IPS-20b (cell line): Measurements from ENCODE around the gene SIL1.
"Not testable (repeated sequence)": the region's sequence is repeated elsewhere in the genome, so short reads cannot be mapped to it uniquely, and the experiment has no call there.

Experiments
- H3K27ac ChIP-seq: one replicate; pipeline ENCODE4 v1.5.1; 2013; ENCODE audit warnings: low read length
- H3K27me3 ChIP-seq: 2 replicates; pipeline ENCODE4 v1.6.1; 2013; ENCODE audit warnings: mild to moderate bottlenecking, low read length, inconsistent platforms; ENCODE audit not compliant: insufficient read depth
- H3K36me3 ChIP-seq: 2 replicates; pipeline ENCODE4 v1.6.1; 2013; ENCODE audit warnings: low read depth, mild to moderate bottlenecking, inconsistent platforms, low read length, moderate library complexity; ENCODE audit not compliant: insufficient read depth
- H3K4me1 ChIP-seq: 2 replicates; pipeline ENCODE4 v1.6.1; 2013; ENCODE audit warnings: mild to moderate bottlenecking, control low read depth, inconsistent platforms, low read length, moderate library complexity; ENCODE audit not compliant: insufficient read depth
- H3K4me3 ChIP-seq: 2 replicates; pipeline ENCODE4 v1.5.1; 2013; ENCODE audit warnings: mild to moderate bottlenecking, low read length, inconsistent platforms
- H3K9ac ChIP-seq: 2 replicates; pipeline ENCODE4 v1.6.1; 2013; ENCODE audit warnings: low read depth, mild to moderate bottlenecking, inconsistent platforms, low read length, moderate library complexity
- H3K9me3 ChIP-seq: 2 replicates; pipeline ENCODE4 v1.6.1; 2013; ENCODE audit warnings: mild to moderate bottlenecking, low read depth, low read length, inconsistent platforms; ENCODE audit not compliant: insufficient read depth

Gene SIL1

DNA sequence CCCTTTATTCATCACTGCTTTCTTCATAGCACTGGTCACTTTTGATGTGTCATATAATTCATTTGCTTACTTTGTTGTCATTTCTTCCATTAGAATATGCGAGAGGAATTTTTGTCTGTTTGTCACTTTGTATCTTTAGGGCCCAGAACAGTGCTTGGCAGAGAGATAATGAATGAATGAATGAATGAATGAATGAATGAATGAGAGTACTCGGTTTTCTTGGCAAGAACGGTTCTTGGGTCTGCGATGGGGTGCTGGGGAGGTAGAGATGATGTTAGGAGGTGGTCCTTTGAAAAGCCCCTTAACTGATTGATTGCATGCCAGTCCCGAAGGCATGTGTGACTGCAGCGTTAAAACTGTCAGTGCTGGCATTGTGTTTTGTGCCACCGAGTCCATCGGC, 270.6 kb downstream of the SIL1 start:
- H3K4me1 ChIP-seq = no peaks in the 10 kb centered on the region
- no peak overlapping the region for H3K27ac ChIP-seq
- no peaks in the 10 kb centered on the region for H3K9me3 ChIP-seq
- peaks cover 91% of the 10 kb centered on the region for H3K36me3 ChIP-seq
- no peaks in the 10 kb centered on the region for H3K27me3 ChIP-seq
- no peak overlapping the region for H3K9ac ChIP-seq
- no peak overlapping the region for H3K4me3 ChIP-seq

DNA sequence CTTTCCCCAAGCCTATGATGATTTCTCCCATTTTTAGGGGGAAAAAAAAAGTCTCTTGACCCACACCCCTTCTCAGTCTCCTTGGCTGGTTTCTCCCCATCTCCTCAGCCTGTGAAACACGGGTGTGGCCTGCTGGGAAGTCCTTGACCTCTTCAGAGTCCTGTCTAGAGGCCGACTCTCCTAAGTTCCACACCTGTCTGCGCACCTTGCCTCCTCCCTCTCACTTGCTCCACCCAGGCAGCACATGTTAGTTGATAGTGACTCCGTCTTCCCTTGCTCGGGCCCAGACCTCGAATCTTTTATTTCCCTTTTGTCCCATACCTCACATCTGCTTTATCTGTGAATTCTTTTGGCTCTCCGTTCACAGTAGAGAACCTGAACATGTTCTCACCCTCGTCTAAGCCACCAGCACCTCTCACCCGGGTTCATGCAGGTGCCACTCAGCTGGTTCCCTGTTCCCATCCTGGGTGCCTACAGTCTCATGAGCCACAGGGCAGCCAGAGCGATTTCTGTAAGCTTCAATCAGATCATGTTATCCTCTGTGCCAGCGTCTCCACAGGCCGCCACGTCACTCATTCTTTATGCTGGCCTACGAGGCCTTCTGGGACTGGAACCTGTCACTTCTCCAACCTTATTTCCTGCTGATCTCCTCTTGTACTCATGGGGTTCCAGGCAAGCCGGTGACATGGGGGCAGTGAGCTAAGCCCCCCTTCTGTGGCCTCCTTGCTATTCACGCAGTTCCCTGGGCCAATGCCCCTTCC, 271.3 kb downstream of the SIL1 start:
- no peaks in the 10 kb centered on the region for H3K27me3 ChIP-seq
- H3K4me3 ChIP-seq = no peak overlapping the region
- H3K36me3 ChIP-seq = peaks cover 84% of the 10 kb centered on the region
- H3K9ac ChIP-seq = no peak overlapping the region
- no peak overlapping the region for H3K27ac ChIP-seq
- H3K9me3 ChIP-seq = no peaks in the 10 kb centered on the region
- H3K4me1 ChIP-seq = no peaks in the 10 kb centered on the region

DNA sequence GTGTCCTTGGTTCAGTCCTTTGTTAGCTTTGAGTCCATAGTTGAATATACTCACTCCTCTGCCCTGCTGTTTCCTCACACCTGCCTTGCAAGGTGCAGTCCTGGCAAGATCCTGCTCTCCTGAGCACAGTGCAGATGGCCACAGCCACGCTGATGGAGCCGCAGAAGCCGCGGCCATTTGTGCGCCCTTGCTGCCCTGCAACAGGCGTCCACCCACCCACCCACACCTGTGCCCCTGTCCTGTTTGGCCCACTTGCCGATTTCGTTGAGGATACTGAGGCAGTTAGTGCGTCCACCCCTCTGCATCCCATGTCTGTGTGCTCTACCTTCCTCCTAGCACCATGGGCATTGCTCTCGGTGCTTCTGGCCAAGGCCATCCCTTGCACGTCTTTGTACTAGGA, 271.9 kb downstream of the SIL1 start:
- Histone ChIP-seq H3K9me3 (no peaks in the 10 kb centered on the region), H3K4me3 (no peak overlapping the region), H3K27ac (no peak overlapping the region), H3K36me3 (peaks cover 78% of the 10 kb centered on the region), H3K9ac (no peak overlapping the region), H3K27me3 (no peaks in the 10 kb centered on the region), H3K4me1 (no peaks in the 10 kb centered on the region)

DNA sequence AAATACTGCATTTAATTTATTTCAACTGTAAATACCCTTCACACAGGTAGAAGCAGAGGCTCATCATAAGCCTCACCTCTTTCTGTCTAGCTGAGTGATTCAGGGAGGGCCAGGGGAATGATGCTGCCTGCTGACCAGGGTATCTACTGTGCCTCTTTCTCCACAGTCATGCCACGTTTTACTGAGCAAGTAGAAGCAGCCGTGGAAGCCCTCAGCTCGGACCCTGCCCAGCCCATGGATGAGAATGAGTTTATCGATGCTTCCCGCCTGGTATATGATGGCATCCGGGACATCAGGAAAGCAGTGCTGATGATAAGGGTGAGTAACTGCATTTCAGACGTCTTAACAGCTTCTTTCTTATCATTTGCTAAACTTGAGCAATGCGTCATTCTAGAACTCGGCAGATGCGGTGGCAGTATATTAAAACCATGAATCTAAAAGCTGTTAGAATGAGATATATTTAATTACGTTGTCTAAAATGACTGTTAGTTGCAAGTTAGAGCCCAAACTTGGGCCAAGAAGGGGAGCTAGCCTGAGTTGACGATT, 273.0 kb downstream of the SIL1 start:
- H3K36me3 ChIP-seq = peaks cover 71% of the 10 kb centered on the region
- H3K27ac ChIP-seq = no peak overlapping the region
- no peak overlapping the region for H3K4me3 ChIP-seq
- no peaks in the 10 kb centered on the region for H3K27me3 ChIP-seq
- no peaks in the 10 kb centered on the region for H3K4me1 ChIP-seq
- no peaks in the 10 kb centered on the region for H3K9me3 ChIP-seq
- H3K9ac ChIP-seq = no peak overlapping the region

DNA sequence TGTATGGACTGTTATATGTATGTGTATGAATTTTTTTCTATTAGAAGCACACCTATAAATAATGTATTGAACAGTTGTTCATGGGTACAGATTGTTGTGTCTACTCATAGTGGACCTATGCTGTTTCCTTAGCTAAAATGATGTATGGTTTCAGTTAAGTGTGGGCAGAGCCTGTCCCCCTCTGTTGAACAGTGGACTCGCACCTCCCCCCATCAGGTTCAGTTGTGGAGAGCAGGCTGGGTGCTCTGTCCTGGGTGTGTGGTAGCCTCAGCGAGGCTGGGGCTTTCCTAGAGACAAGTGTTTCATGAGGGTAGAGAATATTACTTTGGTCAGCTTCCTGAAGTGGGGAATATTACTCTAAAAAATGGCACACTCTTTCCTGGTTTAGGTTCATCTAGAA, 275.7 kb downstream of the SIL1 start:
- Histone ChIP-seq H3K9ac (no peak overlapping the region), H3K27me3 (no peaks in the 10 kb centered on the region), H3K4me1 (0 out of 2 replicates have a peak, but pooled peaks cover 4% of the 10 kb centered on the region), H3K27ac (no peak overlapping the region), H3K9me3 (no peaks in the 10 kb centered on the region), H3K4me3 (no peak overlapping the region), H3K36me3 (peaks cover 62% of the 10 kb centered on the region)

DNA sequence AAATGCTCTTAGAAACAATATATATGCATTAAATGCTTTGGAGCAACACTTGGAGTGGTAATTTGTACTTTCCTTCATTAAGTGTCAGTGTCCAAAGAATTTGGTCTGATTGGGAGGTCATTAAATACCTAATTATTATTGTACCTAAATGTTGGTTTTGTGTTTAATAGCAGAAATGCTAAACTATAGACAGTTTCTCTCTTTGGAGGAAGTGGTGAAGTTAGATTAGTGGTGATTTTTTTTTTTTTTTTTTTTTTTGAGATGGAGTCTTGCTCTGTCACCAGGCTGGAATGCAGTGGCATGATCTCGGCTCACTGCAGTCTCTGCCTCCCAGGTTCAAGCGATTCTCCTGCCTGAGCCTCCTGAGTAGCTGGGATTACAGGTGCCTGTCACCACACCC, 276.8 kb downstream of the SIL1 start:
- peaks cover 51% of the 10 kb centered on the region for H3K36me3 ChIP-seq
- not testable (repeated sequence) for H3K4me1 ChIP-seq, H3K9ac ChIP-seq, H3K27me3 ChIP-seq, H3K9me3 ChIP-seq, H3K27ac ChIP-seq, H3K4me3 ChIP-seq

DNA sequence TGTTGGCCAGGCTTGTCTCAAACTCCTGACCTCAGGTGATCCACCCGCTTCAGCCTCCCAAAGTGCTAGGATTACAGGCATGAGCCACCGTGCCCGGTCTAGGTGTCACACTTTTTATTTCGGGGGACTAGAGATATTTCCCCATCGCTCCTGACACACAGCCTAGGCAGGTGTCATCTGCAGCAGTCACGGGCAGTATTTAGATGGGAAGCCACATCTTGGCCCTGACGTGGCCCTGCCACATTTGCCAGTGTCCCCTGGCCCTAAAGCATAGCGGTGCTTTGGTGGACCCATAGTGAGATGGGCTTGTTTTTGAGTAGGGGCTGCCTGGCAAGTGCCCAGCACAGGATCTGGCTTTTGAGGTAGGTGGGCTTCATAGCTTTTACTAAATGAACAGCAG, 278.0 kb downstream of the SIL1 start:
- 0 out of 2 replicates have a peak, but pooled peaks cover 4% of the 10 kb centered on the region for H3K4me1 ChIP-seq
- peaks cover 43% of the 10 kb centered on the region for H3K36me3 ChIP-seq
- no peak overlapping the region for H3K9ac ChIP-seq
- H3K9me3 ChIP-seq = no peaks in the 10 kb centered on the region
- H3K27ac ChIP-seq = no peak overlapping the region
- no peak overlapping the region for H3K4me3 ChIP-seq
- H3K27me3 ChIP-seq = no peaks in the 10 kb centered on the region

DNA sequence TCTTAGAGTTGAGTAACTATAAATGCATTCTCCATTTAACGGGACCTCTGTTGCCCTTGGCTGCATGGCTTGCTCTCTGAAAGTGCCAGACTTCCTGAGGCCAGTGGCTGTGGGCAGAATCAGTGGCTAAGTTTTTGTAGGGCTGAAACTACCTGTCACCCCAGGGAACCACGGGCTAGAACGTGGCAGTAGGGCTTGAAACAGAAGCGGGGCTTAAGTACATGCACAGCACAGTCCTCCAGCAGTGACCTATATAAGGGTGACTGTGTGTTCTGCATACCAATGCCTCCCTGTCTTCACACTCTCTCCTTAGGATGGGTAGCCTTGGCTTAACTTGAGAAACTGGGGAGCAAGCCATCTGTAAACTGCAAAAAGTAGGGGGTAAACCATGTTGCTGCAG, 279.5 kb downstream of the SIL1 start:
- H3K4me1 ChIP-seq = 0 out of 2 replicates have a peak, but pooled peaks cover 4% of the 10 kb centered on the region
- H3K9ac ChIP-seq = no peak overlapping the region
- no peaks in the 10 kb centered on the region for H3K27me3 ChIP-seq
- H3K9me3 ChIP-seq = no peaks in the 10 kb centered on the region
- H3K27ac ChIP-seq = no peak overlapping the region
- peaks cover 34% of the 10 kb centered on the region for H3K36me3 ChIP-seq
- no peak overlapping the region for H3K4me3 ChIP-seq

DNA sequence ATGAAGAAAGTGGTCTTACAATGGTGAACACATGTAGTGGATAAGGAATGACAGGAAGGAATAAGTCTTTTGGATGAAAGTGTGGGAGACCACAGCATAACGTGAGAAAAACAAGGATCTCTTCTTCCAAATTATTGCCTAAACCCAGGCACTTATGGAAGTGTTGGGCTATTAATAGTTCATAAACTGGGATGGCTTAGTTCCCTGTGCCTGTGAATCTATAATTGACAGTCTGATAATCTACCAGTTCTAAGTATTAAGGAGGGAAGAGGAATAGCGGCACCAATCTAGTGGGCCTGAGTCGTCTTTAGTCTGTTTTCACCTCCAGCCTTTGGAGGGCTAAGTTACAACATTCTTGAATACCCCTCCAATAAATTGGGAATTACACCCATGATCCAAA, 283.8 kb downstream of the SIL1 start:
- no peak overlapping the region for H3K27ac ChIP-seq

DNA sequence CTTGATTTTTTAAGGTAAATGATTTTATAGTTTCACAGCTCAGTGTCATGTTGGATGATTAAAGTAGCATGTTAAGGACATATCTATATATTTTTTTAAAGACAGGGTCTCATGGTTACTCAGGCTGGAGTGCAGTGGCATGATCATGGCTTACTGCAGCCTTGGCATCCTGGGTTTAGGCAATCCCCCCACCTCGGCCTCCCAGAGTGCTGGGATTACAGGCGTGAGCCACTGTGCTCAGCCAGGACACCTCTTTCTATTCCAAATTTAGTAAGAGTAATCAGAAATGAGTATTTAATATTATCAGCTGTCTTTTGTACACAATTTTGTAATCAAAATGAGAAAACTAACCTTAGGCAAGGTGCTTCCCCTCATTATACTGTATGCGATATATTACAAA, 284.4 kb downstream of the SIL1 start:
- Histone ChIP-seq H3K36me3 (peaks cover 41% of the 10 kb centered on the region), H3K27me3 (no peaks in the 10 kb centered on the region), H3K27ac (no peak overlapping the region), H3K4me1 (0 out of 2 replicates have a peak, but pooled peaks cover 4% of the 10 kb centered on the region), H3K9ac (no peak overlapping the region), H3K4me3 (no peak overlapping the region), H3K9me3 (no peaks in the 10 kb centered on the region)

More for the DNA sequence above, 283.8 kb downstream of the SIL1 start:
- no peak overlapping the region for H3K4me3 ChIP-seq
- H3K36me3 ChIP-seq = peaks cover 40% of the 10 kb centered on the region
- H3K9me3 ChIP-seq = no peaks in the 10 kb centered on the region
- H3K4me1 ChIP-seq = 0 out of 2 replicates have a peak, but pooled peaks cover 4% of the 10 kb centered on the region
- no peaks in the 10 kb centered on the region for H3K27me3 ChIP-seq
- no peak overlapping the region for H3K9ac ChIP-seq

DNA sequence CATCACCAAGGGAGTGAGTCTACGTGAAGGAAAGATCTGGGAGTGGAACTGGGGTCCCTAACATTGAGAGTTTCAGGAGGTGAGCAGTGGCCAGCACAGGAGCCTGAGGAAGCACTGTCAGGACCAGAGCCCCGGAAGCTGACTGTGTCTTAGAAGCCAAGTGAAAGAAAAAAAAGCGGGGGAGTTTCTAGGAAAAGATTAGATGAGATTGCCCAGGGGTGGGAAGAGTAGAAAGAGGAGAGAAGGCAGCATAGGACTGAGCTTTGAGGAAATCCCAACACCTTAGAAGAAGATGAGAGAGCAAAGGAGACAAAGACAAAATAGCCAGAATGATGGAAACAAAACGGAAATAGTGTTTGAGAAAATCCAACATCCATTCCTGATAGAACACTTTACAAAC, 286.1 kb downstream of the SIL1 start:
- no peak overlapping the region for H3K9ac ChIP-seq
- H3K4me3 ChIP-seq = no peak overlapping the region
- peaks cover 44% of the 10 kb centered on the region for H3K36me3 ChIP-seq
- no peak overlapping the region for H3K27ac ChIP-seq
- H3K27me3 ChIP-seq = no peaks in the 10 kb centered on the region
- no peaks in the 10 kb centered on the region for H3K9me3 ChIP-seq
- H3K4me1 ChIP-seq = no peaks in the 10 kb centered on the region

DNA sequence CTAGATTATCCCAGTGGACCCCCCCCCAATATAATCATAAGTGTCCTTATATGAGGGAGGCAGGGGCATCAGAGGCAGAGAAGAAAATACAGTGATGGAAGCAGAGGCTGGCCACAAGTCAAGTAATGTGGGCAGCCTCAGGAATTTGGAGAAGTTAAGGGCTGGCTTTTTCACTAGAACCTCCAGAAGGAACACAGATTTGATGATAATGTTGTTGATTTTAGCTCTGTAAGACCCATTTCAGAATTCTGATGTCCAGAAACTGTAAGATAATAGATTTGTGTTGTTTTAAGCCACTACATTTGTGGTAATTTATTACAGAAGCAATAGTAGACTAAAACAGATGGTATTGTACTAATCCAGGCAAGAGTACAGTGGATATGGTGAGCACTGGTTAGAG, 286.7 kb downstream of the SIL1 start:
- H3K9ac ChIP-seq = no peak overlapping the region
- no peak overlapping the region for H3K4me3 ChIP-seq
- no peaks in the 10 kb centered on the region for H3K4me1 ChIP-seq
- H3K9me3 ChIP-seq = no peaks in the 10 kb centered on the region
- H3K27ac ChIP-seq = no peak overlapping the region
- no peaks in the 10 kb centered on the region for H3K27me3 ChIP-seq
- peaks cover 48% of the 10 kb centered on the region for H3K36me3 ChIP-seq
